Measurements from ENCODE around the gene PLIN5. TPM values are rescaled to one million over a fixed set of nuclear protein-coding genes. Genes with fewer than 3 reads are reported as not detected.
A peak's percentile ranks its signal among the peaks of the same experiment; 100 is the strongest.
"Not testable (repeated sequence)": the region's sequence is repeated elsewhere in the genome, so short reads cannot be mapped to it uniquely, and the experiment has no call there.

Gene PLIN5
- total RNA-seq, 1 donor from 2014 or later: not detected

DNA sequence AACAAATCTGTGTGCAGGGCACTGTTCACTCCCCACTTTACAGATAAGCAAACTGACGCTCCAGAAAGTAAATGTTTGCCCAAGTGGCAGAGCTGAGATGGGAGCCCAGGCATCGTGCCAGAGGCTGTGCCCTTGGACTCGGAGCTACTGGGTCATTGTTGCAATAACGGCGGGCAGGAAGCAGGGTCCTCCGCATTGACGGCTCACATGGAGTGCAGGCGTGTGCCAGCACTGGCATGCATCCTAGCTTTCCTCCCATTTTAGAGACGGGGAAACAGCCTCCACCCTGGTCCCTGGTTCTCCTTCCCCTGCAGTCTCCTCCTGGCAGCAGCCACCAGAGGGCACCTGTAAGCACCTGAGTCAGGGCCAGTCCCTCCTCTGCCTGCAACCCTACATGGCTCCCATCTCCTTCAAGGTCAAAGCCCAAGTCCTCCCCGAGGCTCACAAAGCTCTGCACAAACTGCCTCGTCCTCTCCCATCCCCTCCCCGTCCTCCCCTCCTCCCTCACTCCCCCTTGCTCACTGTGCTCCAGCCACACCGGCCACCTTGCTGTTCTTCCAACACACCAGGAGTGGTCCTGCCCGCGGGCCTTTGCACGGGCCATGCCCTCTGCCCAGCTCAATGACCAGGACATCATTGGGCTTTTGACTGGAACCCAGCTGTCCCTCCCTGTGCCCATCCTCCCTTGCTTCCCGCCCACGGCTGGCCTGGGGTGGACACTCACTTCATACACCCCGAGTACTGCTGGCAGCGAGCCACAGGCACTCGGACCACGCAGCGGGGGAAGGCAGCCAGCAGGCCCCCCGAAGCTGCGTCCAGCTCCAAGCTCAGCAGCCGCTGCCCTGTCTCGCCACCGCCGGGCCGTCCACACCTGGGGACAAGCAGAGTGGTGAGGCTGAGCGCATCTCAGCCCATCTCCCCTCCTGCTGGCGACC is 12.5 kb upstream of the PLIN5 start:
- H3K36me3 Mint-ChIP-seq (ENCODE audit: unreplicated experiment): no peaks in the 10 kb centered on the region
- TF ChIP-seq, protein P1, sequence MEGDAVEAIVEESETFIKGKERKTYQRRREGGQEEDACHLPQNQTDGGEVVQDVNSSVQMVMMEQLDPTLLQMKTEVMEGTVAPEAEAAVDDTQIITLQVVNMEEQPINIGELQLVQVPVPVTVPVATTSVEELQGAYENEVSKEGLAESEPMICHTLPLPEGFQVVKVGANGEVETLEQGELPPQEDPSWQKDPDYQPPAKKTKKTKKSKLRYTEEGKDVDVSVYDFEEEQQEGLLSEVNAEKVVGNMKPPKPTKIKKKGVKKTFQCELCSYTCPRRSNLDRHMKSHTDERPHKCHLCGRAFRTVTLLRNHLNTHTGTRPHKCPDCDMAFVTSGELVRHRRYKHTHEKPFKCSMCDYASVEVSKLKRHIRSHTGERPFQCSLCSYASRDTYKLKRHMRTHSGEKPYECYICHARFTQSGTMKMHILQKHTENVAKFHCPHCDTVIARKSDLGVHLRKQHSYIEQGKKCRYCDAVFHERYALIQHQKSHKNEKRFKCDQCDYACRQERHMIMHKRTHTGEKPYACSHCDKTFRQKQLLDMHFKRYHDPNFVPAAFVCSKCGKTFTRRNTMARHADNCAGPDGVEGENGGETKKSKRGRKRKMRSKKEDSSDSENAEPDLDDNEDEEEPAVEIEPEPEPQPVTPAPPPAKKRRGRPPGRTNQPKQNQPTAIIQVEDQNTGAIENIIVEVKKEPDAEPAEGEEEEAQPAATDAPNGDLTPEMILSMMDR (IDR thresholded peaks at IDR 0.05): peak; percentile 34
- no peak overlapping the region for H3K27ac Mint-ChIP-seq (ENCODE audit: unreplicated experiment)
- H3K4me3 Mint-ChIP-seq (ENCODE audit: unreplicated experiment): no peak overlapping the region
- DNase-seq (ENCODE audit: extremely low spot score, unreplicated experiment): no peak
- H3K9me3 Mint-ChIP-seq (ENCODE audit: unreplicated experiment): no peaks in the 10 kb centered on the region
- no peaks in the 10 kb centered on the region for H3K27me3 Mint-ChIP-seq (ENCODE audit: unreplicated experiment)
- no peaks in the 10 kb centered on the region for H3K4me1 Mint-ChIP-seq (ENCODE audit: unreplicated experiment)

DNA sequence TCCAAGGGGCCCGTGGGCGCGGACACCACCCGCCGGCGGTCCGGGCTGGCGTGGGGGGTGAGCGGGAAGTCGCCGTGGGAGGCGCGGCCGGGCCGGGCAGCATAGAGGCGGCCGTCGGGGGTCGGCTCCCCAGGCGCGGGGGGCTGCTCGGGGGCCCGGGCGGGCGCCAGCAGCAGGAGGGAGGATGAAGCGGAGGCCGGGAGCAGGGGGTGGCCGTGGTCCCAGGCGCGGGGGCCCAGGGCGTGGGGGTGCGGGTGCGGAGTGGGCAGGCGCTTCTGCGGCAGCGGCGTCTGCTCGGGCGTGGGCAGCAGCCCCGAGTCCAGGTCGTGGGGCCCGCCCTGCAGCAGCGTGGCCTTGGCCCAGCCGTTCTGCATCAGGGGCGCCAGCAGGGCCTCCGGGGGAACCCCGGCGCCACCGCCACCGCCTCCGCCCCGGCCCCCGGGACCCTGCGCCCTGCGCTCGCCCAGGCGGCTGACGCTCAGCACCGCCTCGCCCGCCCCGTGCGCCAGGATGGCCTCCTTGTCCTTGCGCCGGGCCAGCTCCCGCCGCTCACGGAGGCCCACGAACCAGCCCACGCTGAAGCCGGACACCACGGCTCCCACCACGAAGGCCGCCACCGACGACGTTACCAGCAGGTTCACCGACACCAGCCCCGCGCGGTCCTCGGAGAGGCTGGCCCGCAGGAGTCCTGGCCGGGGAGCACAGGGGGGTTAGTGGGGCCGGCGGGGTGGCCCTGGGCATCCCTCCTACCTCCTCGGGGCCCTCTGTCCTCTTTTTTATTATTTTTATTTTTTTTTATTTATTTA is 9.0 kb upstream of the PLIN5 start:
- Mint-ChIP-seq H3K4me1 (ENCODE audit: unreplicated experiment) (no peaks in the 10 kb centered on the region), H3K4me3 (ENCODE audit: unreplicated experiment) (no peak overlapping the region), H3K27me3 (ENCODE audit: unreplicated experiment) (peaks cover 9% of the 10 kb centered on the region), H3K27ac (ENCODE audit: unreplicated experiment) (no peak overlapping the region), H3K36me3 (ENCODE audit: unreplicated experiment) (no peaks in the 10 kb centered on the region), H3K9me3 (ENCODE audit: unreplicated experiment) (no peaks in the 10 kb centered on the region)
- no peak for DNase-seq (ENCODE audit: extremely low spot score, unreplicated experiment)
- TF ChIP-seq, protein P1 (IDR thresholded peaks at IDR 0.05): no peak

DNA sequence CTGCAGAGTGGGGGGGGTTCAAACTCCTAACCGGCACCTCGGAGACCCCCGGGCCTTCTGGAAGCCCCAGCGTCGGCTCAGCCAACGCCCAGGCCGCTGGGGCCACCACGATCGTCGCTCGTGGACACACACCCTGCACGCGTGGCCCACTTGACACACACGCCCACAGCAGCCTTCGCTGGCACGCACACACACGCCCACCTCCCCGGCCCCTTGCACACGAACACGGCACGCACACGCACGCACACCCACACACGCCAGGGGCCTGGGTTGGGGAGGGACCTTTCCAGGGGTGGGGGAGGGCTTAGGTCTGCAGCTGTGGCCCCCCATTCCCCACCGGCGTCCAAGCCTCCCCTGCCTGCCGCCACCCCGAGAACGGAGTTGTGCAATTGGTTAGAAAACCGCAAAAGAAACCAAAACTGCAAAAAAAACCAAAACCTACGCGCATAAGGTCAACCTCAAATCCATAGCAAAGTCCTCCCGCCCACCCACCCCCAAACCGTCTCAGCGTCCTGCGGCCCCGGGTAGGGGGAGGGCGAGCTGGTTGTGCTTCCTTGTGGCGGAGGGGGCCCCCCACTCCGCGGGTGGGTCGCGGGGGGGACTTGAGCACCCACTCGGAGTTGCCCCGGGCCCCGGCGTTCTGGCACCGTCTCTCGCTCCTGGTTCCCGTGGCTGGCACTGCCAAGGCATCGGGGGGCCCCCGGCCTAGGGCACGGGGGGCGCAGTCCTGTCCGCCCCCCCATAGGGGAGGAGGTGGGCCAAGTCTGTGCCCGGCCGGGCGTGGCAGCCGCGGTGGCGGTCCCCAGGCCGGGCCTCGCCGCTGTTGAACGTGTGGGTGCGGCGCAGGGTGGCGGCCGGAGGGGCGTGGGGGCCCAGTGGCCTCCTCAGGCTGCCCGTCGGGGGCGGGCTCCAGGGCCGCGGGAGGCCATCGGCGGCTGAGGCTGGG is 8.1 kb upstream of the PLIN5 start:
- H3K9me3 Mint-ChIP-seq (ENCODE audit: unreplicated experiment): no peaks in the 10 kb centered on the region
- H3K27ac Mint-ChIP-seq (ENCODE audit: unreplicated experiment): no peak overlapping the region
- H3K4me3 Mint-ChIP-seq (ENCODE audit: unreplicated experiment): no peak overlapping the region
- H3K4me1 Mint-ChIP-seq (ENCODE audit: unreplicated experiment): no peaks in the 10 kb centered on the region
- H3K27me3 Mint-ChIP-seq (ENCODE audit: unreplicated experiment): peaks cover 11% of the 10 kb centered on the region
- TF ChIP-seq, protein P1 (IDR thresholded peaks at IDR 0.05): no peak
- no peak for DNase-seq (ENCODE audit: extremely low spot score, unreplicated experiment)
- H3K36me3 Mint-ChIP-seq (ENCODE audit: unreplicated experiment): no peaks in the 10 kb centered on the region

DNA sequence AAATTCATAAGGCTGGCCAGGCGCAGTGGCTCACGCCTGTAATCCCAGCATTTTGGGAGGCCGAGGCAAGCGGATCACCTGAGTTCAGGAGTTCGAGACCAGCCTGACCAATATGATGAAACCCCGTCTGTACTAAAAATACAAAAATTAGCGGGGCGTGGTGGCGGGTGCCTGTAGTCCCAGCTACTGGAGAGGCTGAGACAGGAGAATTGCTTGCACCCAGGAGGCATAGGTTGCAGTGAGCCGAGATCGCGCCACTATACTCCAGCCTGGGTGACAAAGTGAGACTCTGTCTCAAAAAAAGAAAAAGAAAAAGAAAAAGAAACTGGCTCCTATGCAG is 6.8 kb upstream of the PLIN5 start:
- not testable (repeated sequence) for H3K27ac Mint-ChIP-seq (ENCODE audit: unreplicated experiment); H3K4me1 Mint-ChIP-seq (ENCODE audit: unreplicated experiment); H3K36me3 Mint-ChIP-seq (ENCODE audit: unreplicated experiment); H3K4me3 Mint-ChIP-seq (ENCODE audit: unreplicated experiment); DNase-seq (ENCODE audit: extremely low spot score, unreplicated experiment); H3K9me3 Mint-ChIP-seq (ENCODE audit: unreplicated experiment)
- H3K27me3 Mint-ChIP-seq (ENCODE audit: unreplicated experiment): peaks cover 17% of the 10 kb centered on the region

DNA sequence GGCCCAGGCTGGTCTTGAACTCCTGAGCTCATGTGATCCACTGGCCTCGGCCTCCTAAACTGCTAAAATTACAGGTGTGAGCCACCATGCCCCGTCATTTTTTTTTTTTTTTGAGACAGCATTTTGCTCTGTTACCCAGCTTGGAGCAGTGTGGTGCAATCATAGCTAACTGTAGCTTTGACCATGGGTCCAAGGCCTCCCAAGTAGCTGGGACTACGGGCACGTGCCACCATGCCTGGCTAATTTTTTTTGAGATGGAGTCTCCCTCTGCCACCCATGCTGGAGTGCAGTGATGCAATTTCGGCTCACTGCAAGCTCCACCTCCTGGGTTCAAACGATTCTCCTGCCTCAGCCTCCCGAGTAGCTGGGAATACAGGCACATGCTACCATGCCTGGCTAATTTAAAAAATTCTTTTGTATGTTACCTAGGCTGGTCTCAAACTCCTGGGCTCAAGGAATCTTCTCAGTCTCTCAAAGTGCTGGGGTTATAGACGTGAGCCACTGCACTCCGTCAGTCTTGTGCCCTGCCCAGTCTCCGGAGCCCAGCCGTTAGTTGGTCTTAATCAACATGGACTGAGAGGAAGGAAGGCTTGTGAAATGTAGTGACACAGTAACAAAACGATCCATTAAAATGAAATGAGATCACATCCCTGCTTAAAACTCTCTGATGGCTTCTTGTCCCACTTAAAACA is 6.2 kb upstream of the PLIN5 start:
- H3K4me1 Mint-ChIP-seq (ENCODE audit: unreplicated experiment): no peaks in the 10 kb centered on the region
- H3K36me3 Mint-ChIP-seq (ENCODE audit: unreplicated experiment): no peaks in the 10 kb centered on the region
- TF ChIP-seq, protein P1 (IDR thresholded peaks at IDR 0.05): no peak
- H3K4me3 Mint-ChIP-seq (ENCODE audit: unreplicated experiment): no peak overlapping the region
- H3K27me3 Mint-ChIP-seq (ENCODE audit: unreplicated experiment): peaks cover 17% of the 10 kb centered on the region
- no peak overlapping the region for H3K27ac Mint-ChIP-seq (ENCODE audit: unreplicated experiment)
- no peaks in the 10 kb centered on the region for H3K9me3 Mint-ChIP-seq (ENCODE audit: unreplicated experiment)
- no peak for DNase-seq (ENCODE audit: extremely low spot score, unreplicated experiment)
